G401.6 (cell line): Measurements from ENCODE around the gene PDE4A.

Source experiments
- FAIRE-seq: peaks from 2 replicates; lab custom pipeline; 2012; peaks lifted over from hg19 to GRCh38; lab: Jason Lieb, UNC

PDE4A gene

GRCh38 chr19:10468133-10468532, 47.8 kb downstream of the PDE4A start:
- FAIRE-seq, result no peak

GRCh38 chr19:10471909-10472308, 51.6 kb downstream of the PDE4A start:
- FAIRE-seq, result peak; percentile 44

GRCh38 chr19:10473192-10473591, 52.9 kb downstream of the PDE4A start:
- no peak for FAIRE-seq

- FAIRE-seq, result no peak
Measured at GRCh38 chr19:10474962-10475451, 54.7 kb downstream of the PDE4A start.

GRCh38 chr19:10478476-10478875, 58.1 kb downstream of the PDE4A start:
- no peak for FAIRE-seq

GRCh38 chr19:10478903-10479384, 58.6 kb downstream of the PDE4A start:
- no peak for FAIRE-seq

GRCh38 chr19:10486551-10486950, 66.2 kb downstream of the PDE4A start:
- FAIRE-seq, result no peak

- no peak for FAIRE-seq
Measured at GRCh38 chr19:10491472-10492047, 71.2 kb downstream of the PDE4A start.

- FAIRE-seq, result no peak
Measured at GRCh38 chr19:10497371-10497770, 77.0 kb downstream of the PDE4A start.

GRCh38 chr19:10499550-10500246, 79.4 kb downstream of the PDE4A start:
- no peak for FAIRE-seq

- no peak for FAIRE-seq
Measured at GRCh38 chr19:10500247-10500592, 79.9 kb downstream of the PDE4A start.

- FAIRE-seq, result no peak
Measured at GRCh38 chr19:10501971-10502523, 81.7 kb downstream of the PDE4A start.

GRCh38 chr19:10502524-10503001, 82.2 kb downstream of the PDE4A start:
- no peak for FAIRE-seq

GRCh38 chr19:10503002-10503789, 82.9 kb downstream of the PDE4A start, which contains the start of gene KEAP1:
TSS of gene KEAP1 (minus strand) at chr19:10503356. CDS start at chr19:10500033, 3,323 bp downstream.
- FAIRE-seq, result no peak

GRCh38 chr19:10505583-10506229, 85.4 kb downstream of the PDE4A start:
- peak; percentile 73 for FAIRE-seq

- FAIRE-seq, result no peak
Measured at GRCh38 chr19:10508036-10508435, 87.7 kb downstream of the PDE4A start.

- FAIRE-seq, result no peak
Measured at GRCh38 chr19:10508707-10509106, 88.4 kb downstream of the PDE4A start.

GRCh38 chr19:10510301-10510802, 90.0 kb downstream of the PDE4A start:
- FAIRE-seq, result no peak

- no peak for FAIRE-seq
Measured at GRCh38 chr19:10513223-10513622, 92.9 kb downstream of the PDE4A start.

- no peak for FAIRE-seq
Measured at GRCh38 chr19:10514211-10515145, 94.1 kb downstream of the PDE4A start.

- no peak for FAIRE-seq
Measured at GRCh38 chr19:10516064-10516385, 95.7 kb downstream of the PDE4A start.
